ENCODE data around the gene WDR27.

- TF ChIP-seq CTCF (conservative IDR thresholded peaks at IDR 0.05; ENCODE audit: low read length) = no peak
- TF ChIP-seq EZH2phosphoT487 (IDR thresholded peaks at IDR 0.05; ENCODE audit: borderline replicate concordance) = no peak
These were observed 294.5 kb downstream of the WDR27 start for GRCh38 chr6:169407325-169407724.

All from Loucy (cell line).